ENCODE results near the gene SOCS4.
A peak's percentile ranks its signal among the peaks of the same experiment; 100 is the strongest.
"Not testable (repeated sequence)": the region's sequence is repeated elsewhere in the genome, so short reads cannot be mapped to it uniquely, and the experiment has no call there.

Gene SOCS4

DNA sequence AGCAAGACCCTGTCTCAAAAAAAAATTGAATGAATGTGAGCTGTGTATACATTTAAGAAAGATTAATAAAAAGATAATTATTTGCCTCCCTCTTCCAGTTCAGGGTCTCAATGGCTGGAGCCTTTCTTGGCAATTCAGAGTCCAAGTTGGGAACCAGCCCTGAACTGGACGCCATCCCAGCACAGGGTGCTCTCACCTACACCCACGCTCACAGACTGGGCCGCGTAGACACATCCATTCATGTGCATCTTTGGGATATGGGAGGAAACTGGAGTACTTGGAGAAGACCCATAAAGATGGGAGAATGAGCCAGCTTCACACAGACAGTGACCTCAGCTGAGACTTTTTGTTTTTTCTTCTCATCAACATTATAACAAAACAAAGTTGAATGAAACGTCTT, 30.9 kb downstream of the SOCS4 start:
- POLR2A ChIA-PET (ENCODE audit: low non-redundant PET), result interaction anchor here (0.7 kb wide), 1 partner anchor 398 kb away, joined by 4 read pairs; no protein-coding TSS in a partner anchor
- DNase-seq (ENCODE audit: low spot score), result no peak
- TF ChIP-seq, protein P1, sequence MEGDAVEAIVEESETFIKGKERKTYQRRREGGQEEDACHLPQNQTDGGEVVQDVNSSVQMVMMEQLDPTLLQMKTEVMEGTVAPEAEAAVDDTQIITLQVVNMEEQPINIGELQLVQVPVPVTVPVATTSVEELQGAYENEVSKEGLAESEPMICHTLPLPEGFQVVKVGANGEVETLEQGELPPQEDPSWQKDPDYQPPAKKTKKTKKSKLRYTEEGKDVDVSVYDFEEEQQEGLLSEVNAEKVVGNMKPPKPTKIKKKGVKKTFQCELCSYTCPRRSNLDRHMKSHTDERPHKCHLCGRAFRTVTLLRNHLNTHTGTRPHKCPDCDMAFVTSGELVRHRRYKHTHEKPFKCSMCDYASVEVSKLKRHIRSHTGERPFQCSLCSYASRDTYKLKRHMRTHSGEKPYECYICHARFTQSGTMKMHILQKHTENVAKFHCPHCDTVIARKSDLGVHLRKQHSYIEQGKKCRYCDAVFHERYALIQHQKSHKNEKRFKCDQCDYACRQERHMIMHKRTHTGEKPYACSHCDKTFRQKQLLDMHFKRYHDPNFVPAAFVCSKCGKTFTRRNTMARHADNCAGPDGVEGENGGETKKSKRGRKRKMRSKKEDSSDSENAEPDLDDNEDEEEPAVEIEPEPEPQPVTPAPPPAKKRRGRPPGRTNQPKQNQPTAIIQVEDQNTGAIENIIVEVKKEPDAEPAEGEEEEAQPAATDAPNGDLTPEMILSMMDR (conservative IDR thresholded peaks at IDR 0.05; ENCODE audit: low read depth), result no peak
- H3K27ac ChIP-seq, result no peak overlapping the region
- CTCF ChIA-PET, result no interaction called here

DNA sequence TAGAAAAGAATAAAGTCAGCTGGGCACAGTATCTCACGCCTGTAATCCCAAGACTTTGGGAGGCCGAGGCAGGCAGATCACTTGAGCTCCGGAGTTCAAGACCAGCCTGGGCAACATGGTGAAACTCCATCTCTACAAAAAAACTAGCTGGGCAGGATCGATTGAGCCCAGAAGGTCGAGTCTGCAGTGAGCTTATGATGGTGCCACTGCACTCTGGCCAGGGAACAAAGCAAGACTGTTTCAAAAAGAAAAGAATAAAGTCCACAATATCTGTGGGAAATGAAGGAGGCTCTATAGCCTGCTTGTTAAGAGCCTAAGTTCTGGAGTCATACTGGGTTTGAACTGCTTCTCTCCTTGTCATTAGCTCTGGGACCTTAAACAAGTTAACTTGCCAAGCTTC, 32.3 kb downstream of the SOCS4 start:
- no peak overlapping the region for H3K27ac ChIP-seq
- DNase-seq (ENCODE audit: low spot score), result no peak
- TF ChIP-seq, protein P1 (conservative IDR thresholded peaks at IDR 0.05; ENCODE audit: low read depth), result no peak
- ChIA-PET CTCF (interaction anchor here (0.6 to 1.8 kb wide), 3 partner anchors 8 to 635 kb away, joined by 4 to 6 read pairs (median 6); no protein-coding TSS in a partner anchor), POLR2A (ENCODE audit: low non-redundant PET) (interaction anchor here (0.7 kb wide), 1 partner anchor 44 kb away, joined by 4 read pairs; no protein-coding TSS in a partner anchor)

DNA sequence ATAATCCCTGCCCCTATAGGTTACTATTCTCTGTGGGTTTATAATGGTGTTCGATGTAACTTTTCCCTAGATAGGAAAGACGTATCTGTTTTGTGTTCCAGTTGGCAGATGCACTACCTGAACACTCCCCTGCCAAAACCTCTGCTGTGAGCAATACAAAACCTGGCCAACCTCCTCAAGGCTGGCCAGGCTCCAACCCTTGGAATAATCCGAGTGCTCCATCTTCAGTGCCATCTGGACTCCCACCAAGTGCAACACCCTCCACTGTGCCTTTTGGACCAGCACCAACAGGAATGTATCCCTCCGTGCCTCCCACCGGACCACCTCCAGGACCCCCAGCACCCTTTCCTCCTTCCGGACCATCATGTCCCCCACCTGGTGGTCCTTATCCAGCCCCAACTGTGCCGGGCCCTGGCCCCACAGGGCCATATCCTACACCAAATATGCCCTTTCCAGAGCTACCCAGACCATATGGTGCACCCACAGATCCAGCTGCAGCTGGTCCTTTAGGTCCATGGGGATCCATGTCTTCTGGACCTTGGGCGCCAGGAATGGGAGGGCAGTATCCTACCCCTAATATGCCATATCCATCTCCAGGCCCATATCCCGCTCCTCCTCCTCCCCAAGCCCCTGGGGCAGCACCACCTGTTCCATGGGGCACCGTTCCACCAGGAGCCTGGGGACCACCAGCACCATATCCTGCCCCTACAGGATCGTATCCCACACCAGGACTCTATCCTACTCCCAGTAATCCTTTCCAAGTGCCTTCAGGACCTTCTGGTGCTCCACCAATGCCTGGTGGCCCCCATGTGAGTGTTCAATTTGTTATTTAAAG, 35.7 kb downstream of the SOCS4 start:
- H3K27ac ChIP-seq, result peak overlapping the region; percentile 46
- ChIA-PET CTCF (interaction anchor here (0.5 kb wide), 1 partner anchor 225 kb away, joined by 3 read pairs; no protein-coding TSS in a partner anchor), POLR2A (ENCODE audit: low non-redundant PET) (no interaction called here)
- DNase-seq (ENCODE audit: low spot score), result no peak
- TF ChIP-seq, protein P1 (conservative IDR thresholded peaks at IDR 0.05; ENCODE audit: low read depth), result no peak

DNA sequence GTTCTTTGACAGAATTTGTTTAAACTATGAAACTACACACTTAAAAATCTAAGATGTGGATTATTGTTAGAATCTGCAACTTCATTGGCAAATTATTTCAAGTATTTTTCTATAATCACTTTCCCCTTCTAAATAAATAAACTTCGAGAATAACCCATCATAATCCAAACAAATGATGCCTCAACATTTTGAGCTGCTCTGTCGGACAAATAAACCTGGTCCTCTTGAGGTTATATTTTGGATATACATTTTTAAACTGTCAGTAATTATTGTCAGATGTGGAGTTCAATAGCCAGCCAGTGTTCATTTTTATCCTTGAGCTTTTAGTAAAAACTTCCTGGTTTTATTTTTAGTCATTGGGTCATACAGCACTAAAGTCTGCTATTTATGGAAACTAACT, 37.9 kb downstream of the SOCS4 start:
- H3K27ac ChIP-seq; POLR2A ChIA-PET (ENCODE audit: low non-redundant PET); CTCF ChIA-PET; DNase-seq (ENCODE audit: low spot score): not testable (repeated sequence)

DNA sequence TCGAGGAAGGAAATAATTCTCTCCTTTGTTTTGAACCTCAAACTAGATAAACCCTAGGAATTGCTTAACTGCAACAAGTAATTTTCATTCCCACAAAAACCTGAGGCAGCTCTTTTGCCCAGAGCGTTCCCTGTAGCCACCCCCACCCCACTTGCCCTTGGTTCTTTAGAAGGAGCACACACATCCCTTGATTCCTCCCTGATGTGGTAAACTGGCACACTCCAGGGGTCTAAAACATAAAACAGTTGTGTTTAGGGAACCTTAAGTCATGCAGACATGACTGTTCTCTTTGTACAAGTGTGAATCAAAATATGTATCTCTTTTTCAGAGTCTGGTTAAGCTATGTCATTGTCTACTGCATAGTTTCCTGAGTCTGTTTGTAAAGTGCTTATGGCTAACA, 38.4 kb downstream of the SOCS4 start:
- DNase-seq (ENCODE audit: low spot score), result no peak
- POLR2A ChIA-PET (ENCODE audit: low non-redundant PET), result no interaction called here
- H3K27ac ChIP-seq, result no peak overlapping the region
- CTCF ChIA-PET, result interaction anchor here (1.1 kb wide), 1 partner anchor 14 kb away, joined by 4 read pairs; no protein-coding TSS in a partner anchor
- TF ChIP-seq, protein P1 (conservative IDR thresholded peaks at IDR 0.05; ENCODE audit: low read depth), result no peak

DNA sequence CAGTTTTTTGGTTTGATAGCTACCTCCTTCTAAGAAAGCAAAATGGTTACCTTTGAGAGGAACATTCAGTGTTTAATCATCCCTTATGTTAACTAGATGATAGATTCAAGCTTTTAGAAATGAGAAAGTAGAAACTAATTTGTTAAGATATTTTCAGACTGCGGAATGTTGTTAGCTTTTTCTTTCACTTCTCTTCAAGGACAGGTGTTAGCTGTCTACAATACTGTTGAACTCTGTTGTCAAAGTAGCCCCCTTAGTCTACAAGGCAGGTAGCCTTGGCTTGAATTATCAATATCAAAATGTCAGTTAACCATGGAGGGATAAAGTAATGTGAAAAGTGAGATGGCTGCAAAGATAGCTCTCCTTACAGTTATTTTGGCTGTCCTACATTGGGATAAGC, 39.2 kb downstream of the SOCS4 start:
- ChIA-PET CTCF (interaction anchor here (0.8 to 1.1 kb wide), 3 partner anchors 15 to 94 kb away, joined by 3 to 8 read pairs (median 4); no protein-coding TSS in a partner anchor), POLR2A (ENCODE audit: low non-redundant PET) (no interaction called here)
- no peak for DNase-seq (ENCODE audit: low spot score)
- TF ChIP-seq, protein P1 (conservative IDR thresholded peaks at IDR 0.05; ENCODE audit: low read depth), result no peak
- H3K27ac ChIP-seq, result no peak overlapping the region

DNA sequence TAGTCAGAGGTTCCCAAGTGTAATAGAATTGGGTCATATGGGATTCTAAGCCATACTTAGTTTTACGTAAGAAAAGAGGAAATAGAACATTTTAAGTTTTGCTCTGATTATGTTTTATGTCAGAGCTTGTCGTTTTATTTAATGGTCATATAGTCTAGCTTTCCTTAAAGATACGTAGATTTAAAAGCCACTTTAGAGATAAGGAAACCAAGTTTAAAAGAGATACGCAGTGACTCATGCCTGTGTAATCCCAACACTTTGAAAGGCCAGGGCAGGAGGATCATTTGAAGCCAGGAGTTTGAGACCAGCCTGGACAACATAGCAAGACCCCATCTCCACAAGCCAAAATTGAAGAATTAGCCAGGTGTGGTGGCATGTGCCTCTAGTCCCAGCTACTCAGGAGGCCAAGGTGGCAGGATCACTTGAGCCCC, 44.0 kb downstream of the SOCS4 start:
- DNase-seq (ENCODE audit: low spot score), result no peak
- TF ChIP-seq, protein P1 (conservative IDR thresholded peaks at IDR 0.05; ENCODE audit: low read depth), result no peak
- peak overlapping the region; percentile 84 for H3K27ac ChIP-seq
- CTCF ChIA-PET, result interaction anchor here (1.1 kb wide), 1 partner anchor 20 kb away, joined by 3 read pairs; the partner anchor contains the start of gene MAPK1IP1L
- POLR2A ChIA-PET (ENCODE audit: low non-redundant PET), result interaction anchor here (0.7 kb wide), 1 partner anchor 19 kb away, joined by 3 read pairs; no protein-coding TSS in a partner anchor
